Neural progenitor cell (in vitro differentiated cells): ENCODE results near the gene RNF26.

Experiments used
- CTCF ChIP-seq: fragments of 200-600 bp; sonication (generic); IDR thresholded peaks from 2 replicates; pipeline ENCODE4 v1.5.1; 2017; ENCODE audit warnings: antibody characterized with exemption, mild to moderate bottlenecking
- EZH2 ChIP-seq: fragments of 200-600 bp; sonication (generic); IDR thresholded peaks from 2 replicates; pipeline ENCODE4 v1.6.1; 2017; ENCODE audit warnings: antibody characterized with exemption, mild to moderate bottlenecking, moderate library complexity

- TF ChIP-seq CTCF (no peak), EZH2 (no peak)
These were observed 43.8 kb downstream of the RNF26 start for GRCh38 chr11:119377961-119378667.
